ENCODE measurements around the gene KIF5A.

KIF5A gene

DNA sequence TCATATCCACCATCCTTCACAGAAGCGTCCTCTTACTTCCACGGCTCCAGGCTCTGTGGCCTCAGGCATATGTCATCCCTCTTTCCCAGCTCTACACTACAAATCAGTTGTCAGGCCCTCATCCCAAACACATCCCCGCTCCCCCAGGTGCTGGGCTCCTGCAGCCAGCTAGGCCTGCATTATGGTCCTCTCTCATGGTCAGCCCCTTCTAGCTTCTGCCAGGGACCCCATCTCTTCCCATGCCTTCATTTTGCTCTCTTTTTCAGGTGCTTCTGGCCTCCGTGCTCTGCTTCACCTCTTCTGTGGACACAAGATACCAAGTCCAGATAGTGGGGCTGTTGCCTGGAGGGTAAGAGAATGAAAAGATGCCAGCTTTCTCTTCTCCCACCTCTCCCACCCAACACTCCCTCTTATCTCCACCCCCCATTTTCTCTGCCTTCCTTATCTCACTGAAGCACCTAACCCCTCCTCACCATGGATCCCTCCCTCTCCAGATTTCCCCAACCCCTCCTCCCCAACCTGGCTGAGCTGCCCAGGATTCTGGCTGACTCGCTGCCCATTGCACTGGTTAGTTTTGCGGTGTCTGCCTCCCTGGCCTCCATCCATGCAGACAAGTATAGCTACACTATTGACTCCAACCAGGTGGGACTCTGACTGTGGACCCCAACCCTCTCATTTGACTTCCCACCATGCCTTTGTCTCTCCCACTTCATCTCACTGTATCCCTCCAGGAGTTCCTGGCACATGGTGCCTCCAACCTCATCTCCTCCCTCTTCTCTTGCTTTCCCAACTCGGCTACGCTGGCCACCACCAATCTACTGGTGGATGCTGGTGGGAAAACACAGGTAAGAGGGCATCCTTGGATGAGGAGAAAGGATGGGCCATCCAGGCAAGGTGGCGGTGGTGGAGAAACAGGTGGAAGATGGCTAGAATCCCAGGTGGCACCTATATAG lies 72.7 kb downstream of the KIF5A start:
- no peak for DNase-seq

DNA sequence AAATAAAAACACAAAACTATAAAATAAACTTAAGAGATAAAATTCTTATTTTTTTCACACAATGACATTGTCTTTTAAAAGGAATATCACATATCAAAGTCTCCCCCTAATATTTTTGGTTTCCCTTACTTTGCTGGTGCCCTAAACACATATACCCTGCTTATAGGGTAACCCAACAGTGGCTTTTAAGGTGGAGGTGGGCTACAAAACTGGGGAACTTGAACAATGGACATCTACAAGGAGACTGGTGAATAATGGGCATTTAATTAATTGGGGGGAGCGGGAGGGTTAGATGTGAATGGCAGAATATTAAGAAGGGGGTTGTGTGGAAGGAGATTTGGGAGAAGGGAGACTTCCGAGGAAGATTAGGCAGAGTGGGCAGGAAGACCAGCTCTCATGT lies 73.5 kb downstream of the KIF5A start:
- no peak for DNase-seq

DNA sequence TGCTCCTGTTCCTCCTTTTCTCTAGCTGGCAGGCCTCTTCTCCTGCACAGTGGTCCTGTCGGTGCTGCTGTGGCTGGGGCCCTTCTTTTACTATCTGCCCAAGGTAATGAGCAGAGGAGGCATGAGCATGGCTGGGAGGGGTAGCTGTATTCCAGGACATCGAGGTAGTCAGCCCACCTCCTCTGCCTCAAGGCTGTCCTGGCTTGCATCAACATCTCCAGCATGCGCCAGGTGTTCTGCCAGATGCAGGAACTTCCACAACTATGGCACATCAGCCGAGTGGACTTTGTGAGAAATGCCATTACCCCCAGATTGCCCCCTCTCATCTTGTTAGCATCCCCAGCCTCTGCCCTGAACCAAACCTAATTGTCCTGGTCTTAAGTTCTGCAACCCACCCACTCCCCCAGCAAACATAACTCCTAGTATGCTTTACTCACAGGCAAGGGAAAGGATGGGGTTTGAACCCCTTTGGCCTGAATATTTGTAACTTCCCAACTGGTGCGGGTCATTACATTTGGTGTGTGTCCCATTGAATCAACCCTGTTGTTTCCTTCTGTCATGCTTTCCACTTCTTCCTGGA lies 74.1 kb downstream of the KIF5A start:
- no peak for DNase-seq

DNA sequence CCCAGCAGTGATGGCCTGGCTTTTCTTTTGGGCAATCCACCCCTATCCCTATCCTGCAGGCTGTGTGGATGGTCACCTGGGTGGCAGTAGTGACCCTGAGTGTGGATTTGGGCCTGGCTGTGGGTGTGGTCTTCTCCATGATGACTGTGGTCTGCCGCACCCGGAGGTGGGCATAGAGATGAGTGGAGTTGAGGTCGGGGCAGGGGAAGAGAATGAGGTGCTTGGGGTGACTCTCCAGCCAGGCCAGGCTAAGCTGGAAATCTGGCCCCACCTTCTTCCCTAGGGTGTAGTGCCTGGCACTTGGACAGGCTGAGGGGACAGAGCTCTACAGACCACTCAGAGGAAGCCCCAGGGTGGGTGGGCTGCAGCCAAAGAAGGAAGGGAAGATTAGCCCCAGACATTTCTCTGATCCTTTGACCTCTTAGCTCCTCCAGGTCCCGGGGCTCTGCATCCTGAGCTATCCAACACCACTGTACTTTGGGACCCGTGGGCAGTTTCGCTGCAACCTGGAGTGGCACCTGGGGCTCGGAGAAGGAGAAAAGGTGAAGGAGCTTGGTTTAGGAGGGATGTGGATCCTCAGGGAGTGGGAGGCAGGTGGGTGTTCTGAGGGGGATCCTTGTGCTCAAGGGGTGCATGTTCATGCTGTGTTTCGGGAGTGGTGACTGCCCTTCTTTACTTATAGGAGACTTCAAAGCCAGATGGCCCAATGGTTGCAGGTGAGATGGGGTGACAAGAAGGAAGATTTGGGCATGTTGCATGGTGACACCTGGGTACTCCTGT lies 74.8 kb downstream of the KIF5A start:
- no peak for DNase-seq

DNA sequence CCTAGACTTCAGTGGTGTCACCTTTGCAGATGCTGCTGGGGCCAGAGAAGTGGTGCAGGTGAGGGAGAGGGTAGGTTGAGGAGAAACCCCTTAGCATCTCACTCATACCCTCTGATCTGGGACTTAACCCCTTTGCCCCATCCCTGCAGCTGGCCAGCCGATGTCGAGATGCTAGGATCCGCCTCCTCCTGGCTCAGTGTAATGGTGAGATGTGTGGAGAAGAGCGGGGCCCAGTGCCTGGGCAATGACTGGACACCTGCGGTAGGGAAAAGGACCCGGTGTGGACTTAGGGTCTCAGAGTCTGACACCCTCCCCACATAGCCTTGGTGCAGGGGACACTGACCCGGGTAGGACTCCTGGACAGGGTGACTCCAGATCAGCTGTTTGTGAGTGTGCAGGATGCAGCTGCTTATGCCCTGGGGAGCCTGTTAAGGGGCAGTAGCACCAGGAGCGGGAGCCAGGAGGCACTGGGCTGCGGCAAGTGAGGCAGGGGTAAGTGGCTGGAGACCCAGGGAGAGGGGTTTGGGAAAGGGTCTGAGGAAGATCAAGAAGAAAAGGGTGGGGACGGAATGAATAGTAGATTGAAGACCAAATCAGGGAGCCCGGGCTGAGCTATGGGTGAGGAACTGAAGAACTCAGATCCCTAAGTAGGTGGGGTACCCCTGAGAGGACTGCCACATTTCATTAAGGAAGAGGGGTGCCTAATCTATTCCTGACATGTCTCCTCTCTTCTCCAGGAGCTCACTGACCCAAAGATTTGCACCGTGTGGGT lies 75.6 kb downstream of the KIF5A start:
- no peak for DNase-seq

DNA sequence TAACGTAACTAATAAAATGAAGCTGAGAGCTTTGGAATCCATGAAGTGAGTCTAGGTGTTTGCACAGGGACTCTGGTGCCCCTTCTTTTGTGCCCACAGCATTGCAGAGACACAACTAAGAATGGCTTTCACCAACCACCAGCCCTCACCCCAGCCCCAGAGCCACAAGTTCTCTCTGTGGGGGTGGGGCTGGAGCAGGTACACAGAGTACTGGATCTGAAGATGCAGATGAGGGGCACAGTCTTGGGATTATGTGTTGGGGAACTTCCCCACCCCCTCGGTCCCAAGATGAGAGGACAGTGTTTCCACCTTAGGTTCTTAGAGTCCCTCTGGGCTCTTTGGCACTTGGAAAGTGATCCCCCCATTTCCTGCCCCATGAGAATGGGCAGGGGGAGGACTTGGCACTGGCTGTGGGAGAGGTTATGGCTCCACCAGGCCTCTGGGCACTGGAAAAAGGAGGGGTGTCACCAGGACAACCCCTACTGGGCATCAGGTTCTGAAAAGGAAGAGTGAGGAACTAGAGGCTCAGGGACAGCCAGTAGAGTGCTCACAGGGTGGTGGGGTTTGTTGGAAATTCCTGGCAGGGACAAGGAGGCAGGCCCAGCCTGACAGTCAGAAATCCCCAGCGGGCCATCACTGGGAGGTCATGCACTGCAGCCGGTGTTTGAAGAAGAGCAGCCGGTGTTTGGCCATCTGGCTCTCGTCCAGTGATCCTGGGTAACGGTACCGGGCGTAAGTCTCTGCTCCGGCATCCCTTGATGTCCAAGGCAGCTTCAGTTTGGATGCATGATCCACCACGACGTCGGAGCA lies 76.5 kb downstream of the KIF5A start:
- DNase-seq = no peak

DNA sequence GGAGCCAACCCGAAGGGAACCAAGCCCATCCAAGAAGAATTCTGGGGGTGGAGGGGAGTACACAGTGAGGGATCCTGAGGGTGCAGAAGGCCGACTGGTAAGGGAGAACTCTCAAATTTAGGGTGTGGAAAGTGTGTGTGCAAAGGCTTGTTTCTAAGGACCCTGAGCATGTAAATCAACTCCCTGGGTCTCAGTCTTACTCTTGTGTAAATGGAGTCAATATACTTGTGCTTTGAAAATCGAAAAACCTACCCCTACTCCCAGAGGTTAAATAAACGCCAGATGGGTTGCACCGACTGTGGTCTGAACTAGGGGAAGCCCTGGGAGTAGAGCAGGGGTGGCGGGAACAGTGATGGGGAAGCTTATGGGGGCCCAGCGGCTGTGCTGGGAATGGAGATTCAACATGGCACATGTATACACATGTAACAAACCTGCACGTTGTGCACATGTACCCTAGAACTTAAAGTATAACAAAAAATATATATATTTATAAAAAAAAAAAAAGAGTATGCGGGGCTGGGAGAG lies 77.1 kb downstream of the KIF5A start:
- no peak for DNase-seq

DNA sequence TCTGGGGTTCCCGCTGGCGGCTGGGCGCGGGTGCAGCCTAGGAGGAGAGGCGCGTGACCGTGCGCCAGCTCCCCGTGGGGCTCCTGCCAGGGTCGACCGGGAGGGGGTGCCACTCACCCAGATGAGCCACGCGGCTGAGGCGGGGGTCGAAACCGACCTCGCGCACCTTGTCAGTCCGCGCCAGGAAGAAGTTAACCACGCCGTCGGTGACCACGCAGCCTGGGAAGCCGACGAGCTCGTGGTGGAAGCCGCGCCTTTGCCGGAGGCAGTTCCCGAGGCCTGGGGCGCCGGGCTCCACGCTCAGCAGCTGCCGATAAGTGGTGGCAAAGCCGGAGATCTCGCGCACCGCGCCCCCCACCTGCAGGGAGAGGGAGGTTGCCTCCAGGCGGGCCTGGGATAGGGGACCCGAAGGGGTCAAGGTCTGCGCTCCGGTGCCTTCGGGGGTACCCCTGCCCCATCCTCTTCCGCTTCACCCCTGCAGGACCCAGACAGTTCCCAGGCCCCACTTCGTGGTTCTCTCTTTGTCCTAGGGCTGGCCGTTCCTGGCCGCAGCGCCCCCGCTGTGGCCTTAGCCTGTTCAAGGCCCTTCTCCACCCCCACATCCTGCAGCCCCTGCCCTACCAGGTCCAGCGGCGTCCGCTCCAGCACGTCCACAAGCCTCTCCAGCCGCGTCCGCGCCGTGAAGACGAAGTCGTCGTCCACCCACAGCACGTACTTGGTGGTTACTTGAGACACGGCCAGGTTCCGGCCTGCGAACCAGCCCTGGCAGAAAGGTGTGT lies 77.8 kb downstream of the KIF5A start:
- no peak for DNase-seq

DNA sequence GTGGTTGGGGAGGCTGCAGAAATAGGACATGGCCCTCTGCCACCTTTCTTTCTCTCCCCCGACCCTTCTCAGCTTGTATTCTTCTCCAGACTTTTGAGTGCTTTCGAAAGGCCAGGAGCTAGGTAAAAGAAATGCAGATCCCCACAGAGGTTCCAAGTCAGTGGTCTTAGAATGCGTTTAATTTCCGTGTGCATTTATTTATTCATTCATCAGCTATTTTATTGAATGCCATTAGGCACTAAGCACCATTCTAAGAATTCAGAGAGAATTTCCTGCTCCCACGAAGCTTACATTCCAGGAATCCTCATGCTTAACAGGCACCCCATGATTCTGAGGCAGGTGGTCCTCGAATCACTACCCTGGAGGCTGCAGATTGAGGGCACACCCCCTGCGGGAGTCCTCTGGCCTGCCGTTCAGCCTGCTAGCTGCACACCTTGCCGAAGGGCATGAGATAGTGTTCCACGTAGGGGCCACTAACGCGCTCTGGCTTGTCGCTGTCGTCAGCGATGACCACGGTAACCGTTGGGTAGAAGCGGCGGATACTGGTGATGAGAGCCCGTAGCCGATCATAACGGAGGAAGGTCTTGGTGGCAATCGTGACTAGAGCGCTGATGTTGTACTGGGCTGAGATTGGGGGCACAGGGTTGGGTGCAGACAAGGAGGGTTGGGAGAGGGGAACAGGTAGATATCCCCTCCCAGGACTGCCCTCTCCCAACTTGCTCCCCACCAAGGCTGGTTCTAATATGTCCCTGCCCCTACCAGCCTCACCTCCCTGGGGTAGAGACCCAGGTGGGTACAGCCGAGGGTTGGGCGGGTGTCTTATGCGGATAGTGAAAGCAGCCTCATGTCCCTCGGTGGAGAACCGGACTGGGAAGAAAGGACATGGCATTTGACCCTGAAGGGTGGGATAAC lies 78.7 kb downstream of the KIF5A start:
- DNase-seq = no peak

DNA sequence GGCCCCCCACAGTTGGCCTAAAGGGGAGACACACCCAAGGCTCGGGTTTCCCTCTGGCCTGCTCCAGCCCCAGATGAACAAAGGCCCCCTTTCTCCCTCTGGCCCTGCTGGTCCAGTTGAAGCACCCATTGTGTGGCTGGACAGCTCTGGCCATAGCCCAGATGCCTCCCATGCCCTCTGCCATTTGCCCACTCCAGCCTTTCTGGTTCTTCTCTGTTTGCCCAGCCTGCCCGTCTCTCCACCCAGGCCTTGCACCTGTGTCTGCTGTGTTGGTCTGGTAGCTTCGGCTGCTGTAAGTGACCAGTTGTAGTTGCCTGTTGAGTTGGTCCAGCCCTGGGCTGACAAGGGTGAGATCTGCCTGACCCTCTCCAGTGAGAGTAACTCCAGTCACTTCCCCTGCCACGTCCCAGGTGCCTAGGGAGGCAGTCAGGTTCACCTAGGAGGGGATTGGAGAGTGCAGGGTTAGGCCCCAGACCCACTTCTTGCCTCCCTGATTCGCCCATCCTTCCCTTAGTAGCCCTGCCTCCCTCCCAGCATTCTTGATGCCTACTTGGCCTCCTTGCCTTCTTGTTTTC lies 80.1 kb downstream of the KIF5A start:
- DNase-seq = no peak

DNA sequence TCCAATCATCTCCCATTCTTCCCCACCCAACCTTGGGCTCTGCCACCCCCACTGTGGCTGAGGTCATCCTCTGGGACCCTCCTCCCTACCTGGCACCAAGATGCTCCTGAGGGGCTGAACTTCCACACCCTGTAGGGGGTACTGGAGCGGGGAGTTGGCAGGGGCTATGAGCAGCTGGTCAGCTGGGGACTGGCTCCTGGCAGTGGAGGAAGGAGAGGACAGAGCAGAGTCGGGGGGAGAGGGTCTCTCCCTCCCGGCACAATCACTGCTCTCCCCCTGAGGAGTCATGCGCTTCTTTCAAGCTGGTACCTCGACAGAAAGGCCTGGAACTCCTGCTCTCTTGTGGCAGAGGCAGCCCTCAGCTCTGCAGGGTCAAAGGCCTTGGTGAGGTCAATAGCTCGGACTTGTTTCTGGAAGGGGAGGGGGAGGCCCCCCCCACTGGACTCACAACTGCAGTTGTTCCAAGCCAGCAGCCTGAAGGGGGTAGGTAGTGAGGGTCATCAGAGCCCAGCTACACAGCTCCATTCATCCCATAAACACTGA lies 81.1 kb downstream of the KIF5A start:
- no peak for DNase-seq

DNA sequence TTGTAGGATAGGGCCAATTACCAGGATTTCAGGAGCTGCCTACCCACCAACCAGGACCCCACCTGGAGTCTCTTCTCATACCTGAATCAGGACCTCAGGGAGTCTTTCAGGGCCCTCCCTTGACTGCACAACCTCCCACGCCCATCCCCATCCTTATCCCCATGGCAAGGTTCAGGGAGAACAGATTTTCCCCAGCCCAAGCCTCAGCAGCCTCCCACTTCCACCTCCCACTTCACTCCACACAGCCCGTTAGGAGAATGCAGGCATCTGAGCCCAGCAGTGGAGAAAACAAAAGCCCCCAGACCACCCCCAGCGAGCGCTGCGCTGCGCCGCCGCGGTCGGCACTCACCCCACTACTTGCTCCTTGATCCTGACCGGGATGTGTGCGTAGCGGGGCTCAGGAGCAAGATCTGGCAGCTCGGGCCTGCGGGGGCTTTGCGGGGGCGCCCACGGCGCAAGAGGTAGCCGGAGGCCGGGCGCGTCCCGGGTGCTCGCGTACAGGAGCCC lies 81.8 kb downstream of the KIF5A start:
- no peak for DNase-seq

DNA sequence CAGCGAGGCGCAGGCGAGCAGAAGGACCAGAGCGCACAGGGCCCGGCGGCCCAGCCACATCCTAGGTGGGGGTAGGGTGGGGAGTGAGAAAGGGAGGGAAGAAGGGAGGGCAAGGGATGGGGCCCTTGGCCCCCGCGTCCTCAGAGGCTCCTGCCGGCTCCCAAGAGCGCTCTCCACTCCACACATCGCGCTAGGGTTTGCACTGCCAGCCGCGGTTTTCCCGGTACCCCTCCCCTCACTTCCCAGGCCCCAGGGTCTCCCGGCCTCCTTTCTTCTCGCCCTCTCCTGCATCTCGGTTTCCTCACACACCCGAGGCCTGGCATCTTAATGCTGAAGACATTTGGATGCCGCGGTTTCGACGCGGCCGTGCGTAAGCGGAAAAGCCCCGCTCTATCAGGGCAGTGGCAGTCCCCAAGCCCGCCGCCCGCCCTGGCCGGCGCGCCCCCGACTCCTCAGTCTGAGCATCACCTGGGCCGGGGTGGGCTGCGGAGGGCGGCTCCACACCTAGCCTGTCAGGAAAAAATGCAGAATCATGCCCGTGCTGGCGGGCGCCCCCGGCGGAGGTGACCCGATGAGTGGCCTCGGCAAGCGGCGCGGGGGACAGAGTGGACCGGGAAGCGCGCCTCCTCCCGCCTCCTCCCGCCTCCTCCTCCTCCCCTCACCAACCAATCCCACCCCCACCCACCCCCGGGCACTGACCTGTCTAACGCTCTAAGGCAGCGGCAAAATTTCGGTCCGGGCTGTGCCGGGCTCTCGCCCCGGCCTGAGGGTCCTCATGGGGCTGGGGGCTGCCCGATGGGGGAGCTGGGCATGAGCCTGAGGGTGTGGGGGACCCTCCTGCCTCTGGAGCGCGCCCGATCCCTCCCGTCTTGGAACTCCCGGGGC lies 82.5 kb downstream of the KIF5A start:
- DNase-seq = no peak

DNA sequence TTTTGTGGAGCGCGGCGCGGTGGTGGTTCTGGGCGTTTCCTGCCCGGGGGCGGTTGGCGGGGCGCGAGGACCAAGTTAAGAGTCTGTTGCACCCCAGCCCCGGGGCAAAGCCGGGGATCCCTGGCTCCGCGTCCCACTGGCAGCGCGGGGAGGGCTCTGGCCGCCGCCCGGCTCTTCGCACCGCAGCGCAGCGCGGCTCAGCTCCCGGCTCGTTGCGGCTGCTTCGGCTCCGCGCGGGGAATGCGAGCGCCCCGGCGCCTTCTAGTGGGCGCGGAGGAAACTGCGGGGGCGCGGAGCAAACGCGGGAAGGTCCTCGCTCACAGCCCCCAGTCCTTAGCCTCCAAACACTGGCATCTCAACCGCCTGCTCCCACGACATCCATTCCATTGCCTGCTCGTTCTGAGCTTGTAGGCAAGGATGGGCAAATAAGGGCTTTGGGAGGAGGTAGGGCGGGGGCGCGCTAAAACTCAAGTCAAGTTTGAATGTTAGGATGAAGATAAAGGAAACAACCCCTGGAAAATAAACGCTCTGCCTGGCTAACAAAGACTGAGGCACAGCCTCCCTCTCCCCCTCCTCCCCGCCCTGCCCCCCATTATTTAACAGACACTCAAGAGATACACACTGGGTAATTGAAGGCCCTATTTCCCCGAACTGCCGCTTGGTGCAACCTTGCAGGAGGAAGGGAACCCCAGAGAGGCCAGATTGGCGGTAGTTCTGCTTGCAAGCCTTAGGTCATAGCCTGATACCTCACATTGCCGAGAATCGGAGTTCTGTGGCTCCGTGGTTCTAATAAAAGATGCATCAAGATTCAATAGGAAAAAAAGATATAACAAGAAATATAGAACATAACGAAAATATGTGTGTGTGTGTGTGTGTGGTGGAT lies 83.4 kb downstream of the KIF5A start, which contains the start of gene B4GALNT1:
TSS of gene B4GALNT1 (minus strand) at position 244 of the 883 bp plus-strand sequence. CDS start 1,069 bp downstream, outside the sequence.
- no peak for DNase-seq
